Hematopoietic multipotent progenitor cell treated with erythropoietin and hydrocortisone succinate and interleukin-3 and kit ligand, for 17 days (in vitro differentiated cells): Measurements from ENCODE around the gene DNAH11.
"Not testable (repeated sequence)": the region's sequence is repeated elsewhere in the genome, so short reads cannot be mapped to it uniquely, and the experiment has no call there.

Experiments
- DNase-seq: peaks from one replicate; pipeline ENCODE4 v3.0.0-alpha.2; 2015; ENCODE audit warnings: low spot score

Gene DNAH11

DNA sequence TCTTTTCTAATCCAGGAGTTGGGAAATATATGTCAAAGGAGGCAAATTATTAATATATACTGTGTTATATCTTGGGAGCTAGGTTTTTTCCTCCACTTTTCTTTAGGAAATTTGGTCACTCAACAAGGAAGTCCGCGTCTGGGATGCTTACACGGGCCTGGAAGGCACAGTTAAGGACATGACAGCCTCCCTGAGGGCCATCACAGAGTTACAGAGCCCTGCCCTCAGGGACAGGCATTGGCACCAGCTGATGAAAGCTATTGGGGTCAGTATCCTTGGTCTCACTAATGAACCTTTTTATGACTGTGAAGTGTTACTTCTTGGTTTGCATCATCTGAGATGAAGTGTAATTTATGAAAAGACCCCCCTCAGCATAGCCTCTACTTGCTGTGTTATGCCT lies 74.7 kb downstream of the DNAH11 start:
- no peak for DNase-seq

DNA sequence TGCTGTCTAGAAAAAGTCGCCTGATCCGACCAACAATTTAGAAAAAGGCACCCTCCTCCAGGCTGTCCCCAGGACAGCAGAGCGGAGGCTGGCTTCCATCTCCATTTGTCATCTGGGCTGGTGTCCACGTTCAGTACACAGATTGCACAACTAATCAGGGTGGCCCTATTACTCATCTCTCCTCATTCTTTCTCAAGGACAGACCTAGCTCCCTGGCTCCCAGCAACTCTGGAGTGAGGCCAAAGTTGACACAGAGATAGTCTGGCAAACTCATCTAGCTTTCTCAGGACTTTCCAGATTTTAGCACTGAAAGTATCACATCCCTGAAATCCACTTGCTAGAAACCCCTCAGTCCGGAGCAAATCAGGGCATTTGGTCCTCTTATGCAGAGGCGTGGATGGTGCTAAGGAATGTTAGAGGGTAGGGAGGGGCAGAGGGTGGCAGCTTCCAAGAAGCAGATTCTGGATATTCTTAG lies 75.1 kb downstream of the DNAH11 start:
- no peak for DNase-seq

DNA sequence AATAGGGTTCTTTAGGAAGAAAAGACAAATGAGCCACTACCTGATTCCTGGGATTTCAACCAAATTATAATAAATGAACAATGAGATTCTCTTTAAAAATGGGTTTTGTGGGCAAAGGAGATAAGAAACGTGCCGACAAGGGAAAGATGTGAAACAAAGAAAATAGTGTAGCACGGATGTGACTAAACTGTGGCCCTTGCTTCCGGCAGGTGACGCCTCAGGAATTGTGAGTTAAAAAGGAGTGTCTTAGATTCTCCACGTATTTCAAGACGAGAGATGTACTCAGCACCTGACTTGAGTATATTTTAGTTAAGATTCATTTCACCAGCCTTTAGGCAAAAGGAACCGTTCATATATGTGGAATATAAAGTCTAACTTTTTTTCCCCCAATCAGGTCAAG lies 75.9 kb downstream of the DNAH11 start:
- no peak for DNase-seq

DNA sequence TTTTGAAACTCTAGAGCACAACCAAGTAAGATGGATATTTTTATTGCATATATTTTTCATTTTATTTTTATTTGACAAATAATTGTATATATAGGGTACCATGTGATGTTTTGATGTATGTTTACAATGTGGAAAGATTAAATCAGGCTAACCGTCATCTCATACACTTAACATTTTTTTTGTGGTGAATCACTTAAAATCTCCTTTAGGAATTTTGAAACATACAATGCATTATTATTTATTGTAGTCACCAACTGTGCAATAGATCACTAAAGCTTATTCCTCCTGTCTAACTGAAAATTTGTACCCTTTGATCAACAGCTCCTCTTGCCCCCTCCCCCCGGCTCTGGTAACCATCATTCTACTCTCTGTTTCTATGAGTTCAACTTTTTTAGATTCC lies 77.2 kb downstream of the DNAH11 start:
- DNase-seq = no peak

DNA sequence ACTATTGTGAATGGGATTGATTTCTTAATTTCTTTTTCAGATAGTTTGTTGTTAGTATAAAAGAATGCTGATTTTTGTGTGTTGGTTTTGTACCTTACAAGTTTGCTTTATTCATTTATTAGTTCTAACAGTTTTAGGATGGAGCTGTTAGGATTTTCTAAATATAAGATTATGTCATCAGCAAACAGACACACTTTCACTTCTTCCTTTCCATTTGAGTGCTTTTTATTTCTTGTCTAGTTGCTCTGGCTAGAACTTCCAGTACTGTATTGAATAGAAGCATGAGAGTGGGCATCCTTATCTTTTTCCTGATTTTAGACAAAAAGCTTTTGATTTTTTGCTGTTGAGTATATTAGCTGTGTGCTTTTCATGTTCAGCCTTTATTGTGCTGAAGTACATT lies 81.5 kb downstream of the DNAH11 start:
- DNase-seq = no peak

DNA sequence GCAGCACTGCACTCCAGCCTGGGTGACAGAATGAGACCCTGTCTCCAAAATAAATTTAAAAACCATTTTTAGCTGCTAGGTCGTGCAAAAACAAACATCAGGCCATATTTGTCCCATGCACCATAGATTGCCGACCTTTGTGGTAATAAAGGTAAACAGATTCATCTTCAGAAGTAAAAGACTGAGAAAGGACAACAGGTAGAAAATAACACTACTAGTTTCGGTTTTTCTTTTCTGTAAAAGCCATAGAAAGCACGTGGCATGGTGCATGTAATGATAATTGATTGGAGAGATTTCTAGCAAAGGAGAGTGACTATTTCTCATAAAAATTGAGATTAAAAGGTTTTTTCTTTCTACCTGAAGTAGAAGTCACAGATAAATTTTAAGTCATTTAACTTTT lies 93.9 kb downstream of the DNAH11 start:
- no peak for DNase-seq

DNA sequence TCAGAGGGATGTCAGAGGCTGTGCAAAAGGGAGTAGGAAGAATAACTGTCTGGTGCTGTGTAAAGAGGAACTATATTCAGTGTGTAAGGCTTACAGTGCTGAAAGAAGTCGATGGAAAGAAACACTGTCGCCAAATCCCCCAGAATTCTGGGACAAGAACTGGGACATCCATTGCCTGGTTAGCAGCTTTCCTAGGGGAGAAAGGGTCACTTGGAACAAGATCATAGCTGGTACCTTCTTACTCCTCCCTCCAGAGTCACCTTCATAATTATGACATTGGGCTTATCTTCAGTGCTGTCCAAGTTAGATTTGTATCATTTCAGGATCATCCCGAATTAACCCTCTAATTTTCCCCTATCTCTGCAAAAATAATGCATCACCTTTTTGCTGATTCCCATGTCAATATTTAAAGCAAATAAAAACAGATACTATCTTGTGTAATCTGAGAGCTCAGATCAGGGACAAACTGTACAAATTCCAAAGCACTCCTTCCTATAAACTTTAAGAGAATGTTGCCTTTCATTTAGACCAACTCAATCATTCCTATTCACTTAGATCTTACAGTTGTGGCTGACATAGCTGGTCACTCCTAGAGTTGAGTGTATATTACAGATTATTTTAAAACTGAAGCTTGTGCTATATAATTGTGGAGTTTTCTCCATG lies 96.5 kb downstream of the DNAH11 start:
- DNase-seq = no peak

DNA sequence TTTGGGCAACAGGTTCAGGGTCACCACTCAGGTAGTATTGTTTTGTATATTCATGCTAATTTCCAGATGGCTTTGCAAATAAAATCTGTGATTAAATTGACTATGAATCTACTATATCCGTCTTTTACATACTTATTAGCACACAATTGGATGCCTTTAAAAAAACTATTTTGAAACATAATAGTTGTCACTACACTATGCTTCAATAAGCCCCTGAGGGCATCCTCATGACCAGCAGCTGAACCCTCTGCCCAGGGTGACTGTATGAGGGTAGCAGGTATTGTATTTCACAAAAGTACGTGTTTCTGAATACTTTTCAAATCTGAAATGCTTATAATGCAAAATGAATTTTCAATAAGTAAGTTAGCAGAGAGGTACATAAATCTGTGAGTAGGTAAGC lies 97.3 kb downstream of the DNAH11 start:
- DNase-seq = no peak

DNA sequence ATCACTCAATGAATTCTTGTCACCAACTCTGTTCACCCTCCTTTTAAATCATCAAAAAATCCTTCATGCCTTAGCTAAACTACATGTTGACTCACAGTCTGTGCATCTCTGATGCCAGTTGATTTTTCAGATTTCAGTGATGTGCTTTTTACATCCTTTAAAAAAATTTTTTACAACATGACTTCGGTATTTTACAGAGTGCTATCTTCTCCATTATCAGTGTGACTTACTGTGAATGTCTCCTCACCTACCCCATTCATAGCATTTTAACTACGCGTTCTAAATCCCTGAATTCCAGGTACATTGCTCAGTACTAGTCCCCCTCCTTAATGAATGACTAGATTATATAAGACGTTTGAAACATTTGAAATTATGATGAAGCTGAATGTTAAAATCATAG lies 98.7 kb downstream of the DNAH11 start:
- no peak for DNase-seq

DNA sequence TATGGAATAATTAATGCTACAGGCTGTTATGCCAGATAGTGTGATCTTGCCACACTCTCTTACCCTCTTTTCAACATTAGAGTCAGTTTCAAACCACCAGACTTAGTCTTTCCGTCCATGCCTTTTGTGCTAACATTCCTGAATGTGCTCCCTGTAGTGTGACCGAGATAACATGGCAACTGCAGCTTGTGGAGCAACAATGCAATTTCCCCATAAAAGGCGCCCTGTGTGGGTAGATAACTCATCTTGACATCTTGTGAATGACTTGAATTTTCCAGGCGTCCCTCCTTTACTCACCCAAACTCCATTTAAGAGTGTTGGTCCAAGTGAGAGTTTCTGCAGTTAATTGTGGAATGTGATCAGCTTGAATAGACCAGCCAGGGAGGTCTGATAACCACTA lies 99.6 kb downstream of the DNAH11 start:
- DNase-seq = no peak

DNA sequence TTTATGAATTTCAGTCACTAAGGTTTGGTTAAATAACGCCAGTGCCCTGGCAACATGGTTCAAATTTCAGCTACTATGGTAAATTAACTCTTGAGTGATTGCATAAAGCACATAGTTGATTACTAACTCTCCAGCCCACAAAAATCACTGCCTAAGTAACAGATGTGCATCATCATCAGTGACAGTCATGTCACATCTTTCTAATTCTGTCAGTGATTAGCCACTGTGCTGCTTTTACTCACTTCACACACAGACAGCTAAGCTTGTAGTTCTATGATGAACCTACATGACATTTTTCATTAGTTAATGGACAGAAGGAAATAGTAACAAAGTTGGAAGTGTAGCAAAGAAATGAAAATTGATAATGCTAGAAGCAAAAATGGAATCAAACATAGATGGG lies 108.9 kb downstream of the DNAH11 start:
- no peak for DNase-seq

DNA sequence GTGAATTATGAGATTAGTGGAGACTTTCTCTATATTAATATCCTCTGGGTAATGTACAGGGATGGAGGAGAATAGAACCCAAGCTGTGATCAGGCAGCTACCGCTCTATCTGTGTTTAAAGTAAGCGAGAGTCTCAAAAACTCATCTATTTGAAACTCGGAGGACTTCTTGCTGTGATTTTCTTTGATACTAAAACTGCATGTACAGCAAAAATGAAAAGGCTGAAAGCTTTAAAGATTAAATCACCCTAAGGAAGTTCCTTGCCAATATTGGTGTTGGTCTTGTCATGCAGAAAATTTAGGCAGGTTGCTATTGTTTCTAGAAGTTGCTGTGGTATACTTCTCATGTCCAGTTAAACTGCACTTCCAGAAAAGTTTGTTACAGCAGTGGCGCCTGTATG lies 110.8 kb downstream of the DNAH11 start:
- DNase-seq = no peak

DNA sequence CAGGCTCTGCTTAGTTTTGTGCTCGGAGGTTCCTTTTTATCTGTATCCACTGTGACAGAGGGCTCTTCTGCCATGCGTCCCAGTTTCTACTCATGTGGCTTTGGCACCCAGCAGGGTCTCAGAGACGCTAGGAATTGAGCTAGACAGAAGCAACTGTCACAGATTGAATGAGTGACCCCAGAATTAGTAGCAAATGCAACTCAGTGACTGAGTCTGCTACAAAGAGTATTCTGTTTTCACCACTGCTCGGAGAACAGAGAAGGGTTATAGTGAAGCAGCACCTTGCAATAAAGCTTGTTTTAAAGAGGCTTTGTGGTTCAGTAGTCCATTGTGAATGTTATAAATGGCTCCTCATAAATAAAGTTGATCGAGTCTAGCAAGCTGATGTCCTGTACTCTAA lies 113.2 kb downstream of the DNAH11 start:
- DNase-seq = no peak

DNA sequence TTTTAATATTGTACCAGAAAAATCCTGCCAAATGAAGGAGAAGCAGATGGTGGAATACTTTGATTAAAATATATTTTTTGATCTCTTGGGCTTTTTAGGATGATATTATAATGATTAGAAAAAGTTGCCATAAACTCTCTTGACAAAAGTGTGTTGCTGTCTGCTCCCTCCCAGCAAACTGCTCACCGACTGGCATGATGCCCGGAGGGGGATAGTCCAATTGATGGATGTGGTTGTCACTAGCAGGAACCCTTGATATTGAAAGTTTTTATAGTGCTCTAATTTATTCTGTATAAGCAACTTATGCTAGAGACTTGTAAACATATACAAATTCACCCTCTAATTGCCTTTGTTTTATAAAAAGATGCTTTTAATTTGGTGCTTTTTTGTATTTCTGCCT lies 114.0 kb downstream of the DNAH11 start:
- DNase-seq = no peak

DNA sequence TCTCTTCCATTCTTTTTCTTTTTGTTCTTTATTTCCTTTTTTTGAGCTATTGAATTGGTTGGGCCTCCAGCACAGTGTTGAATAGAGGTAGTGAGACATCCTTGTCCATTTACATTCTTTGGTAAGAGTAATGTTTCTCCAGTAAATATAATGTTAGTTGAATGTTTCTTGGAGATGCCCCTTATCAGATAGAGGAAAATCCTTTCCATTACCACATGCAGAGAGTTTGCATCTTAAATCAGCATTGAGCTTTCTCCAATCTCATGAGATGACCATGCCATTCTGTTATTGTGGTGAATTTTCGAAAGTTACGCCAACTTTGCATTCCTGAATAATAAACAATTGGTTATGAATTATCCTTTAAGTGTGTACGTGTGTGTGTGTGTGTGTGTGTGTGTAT lies 127.7 kb downstream of the DNAH11 start:
- no peak for DNase-seq

DNA sequence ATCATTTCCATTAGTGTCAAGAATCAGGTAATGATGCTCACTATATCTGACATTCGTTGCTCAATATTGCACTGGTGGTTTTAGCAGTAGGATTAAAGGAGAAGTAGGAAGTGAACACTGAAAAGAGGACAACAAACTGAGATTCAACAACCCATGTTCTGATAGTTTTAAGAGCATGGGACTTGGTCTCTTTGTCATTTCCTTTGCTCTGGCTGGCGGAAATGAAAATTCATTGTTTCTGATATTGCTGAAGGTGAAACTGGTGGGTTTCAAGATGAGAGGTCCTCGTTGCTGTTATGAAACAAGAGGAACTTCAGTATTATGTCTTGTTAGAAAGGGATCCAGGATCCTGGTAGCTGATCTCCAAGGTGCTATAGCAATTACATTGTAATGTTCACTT lies 129.0 kb downstream of the DNAH11 start:
- DNase-seq = no peak

DNA sequence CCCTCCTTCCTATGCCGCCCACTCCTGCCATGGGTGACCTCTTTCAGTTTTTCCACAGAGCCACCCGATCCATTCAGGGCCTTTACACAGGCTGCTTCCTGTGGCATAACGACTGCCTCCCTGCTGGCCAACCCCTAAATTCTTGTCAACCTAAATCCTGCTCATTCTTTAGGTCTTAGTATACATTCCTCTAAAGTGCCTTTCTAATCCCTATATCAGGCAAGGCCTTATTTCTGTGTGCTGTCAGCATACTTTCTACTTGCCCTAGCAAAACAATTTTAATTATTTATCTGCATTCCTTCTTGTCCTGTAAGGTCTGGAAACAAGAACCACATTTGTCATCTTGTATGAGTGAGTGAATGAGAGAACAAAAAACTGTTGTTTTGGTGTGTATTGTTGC lies 132.4 kb downstream of the DNAH11 start:
- no peak for DNase-seq

DNA sequence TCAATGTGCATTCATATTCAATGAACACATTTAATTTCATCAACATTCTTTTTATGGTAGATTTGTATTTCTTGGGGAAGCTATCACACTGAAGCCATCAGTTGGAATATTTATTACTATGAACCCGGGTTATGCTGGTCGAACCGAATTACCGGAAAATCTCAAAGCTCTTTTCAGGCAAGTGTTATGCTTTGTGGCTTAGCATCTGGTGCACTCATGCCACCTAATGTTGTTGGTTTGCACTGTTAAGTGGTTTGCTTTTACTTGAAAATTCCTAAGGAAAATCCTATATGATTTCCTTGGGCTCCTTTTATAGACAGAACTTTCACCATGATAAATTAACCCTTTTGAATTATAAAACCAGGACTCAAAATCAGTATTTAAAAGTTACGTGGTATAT lies 147.9 kb downstream of the DNAH11 start:
- no peak for DNase-seq

DNA sequence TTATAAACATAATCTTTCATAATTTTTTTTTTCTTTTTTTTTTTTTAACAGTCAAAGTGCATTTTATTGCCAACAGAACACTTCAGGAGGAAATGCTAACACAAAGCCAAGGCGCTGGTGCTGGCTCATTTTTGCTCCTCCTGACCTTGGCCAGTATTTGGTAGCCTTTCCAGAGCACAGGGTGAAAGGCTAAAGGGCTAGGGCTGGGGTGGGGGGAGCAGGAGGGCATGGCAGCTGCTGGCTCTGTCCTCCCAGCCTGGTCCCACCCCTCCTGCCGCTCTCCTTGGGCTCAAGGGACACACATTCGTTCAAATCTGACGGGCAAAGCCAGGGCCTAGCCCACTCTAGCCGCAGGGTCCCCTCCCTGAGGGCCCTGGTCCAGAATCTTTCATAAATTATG lies 148.3 kb downstream of the DNAH11 start:
- not testable (repeated sequence) for DNase-seq

DNA sequence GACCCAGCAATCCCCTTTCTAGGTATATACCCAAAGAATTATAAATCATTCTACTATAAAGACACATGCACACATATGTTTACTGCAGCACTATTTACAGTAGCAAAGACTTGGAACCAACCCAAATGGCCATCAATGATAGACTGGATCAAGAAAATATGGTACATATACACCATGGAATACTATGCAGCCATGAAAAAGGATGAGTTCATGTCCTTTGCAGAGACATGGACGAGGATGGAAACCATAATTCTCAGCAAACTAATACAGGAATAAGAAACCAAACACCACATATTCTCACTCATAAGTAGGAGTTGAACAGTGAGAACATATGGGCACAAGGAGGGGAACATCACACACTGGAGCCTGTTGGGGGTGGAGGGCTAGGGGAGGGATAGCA lies 157.7 kb downstream of the DNAH11 start:
- DNase-seq = not testable (repeated sequence)

DNA sequence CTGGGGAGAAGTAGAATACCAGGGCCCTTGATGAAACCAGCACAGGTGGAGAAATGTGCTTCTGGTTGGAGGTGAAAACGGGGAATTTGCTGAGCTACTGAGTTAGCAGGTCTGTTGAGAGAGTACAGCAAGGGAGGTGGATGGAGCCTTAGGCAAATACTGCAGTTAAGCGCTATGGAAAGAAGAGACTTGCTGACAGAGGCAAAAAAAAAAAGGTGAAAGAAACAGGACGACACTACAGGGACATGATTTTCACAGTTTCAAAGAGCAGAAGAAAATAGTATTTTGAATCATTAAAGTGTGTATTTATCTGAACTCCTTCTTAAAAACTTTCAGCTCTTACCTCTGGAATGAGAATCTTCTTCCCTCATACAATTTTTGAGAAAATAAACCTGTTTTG lies 159.5 kb downstream of the DNAH11 start:
- no peak for DNase-seq

DNA sequence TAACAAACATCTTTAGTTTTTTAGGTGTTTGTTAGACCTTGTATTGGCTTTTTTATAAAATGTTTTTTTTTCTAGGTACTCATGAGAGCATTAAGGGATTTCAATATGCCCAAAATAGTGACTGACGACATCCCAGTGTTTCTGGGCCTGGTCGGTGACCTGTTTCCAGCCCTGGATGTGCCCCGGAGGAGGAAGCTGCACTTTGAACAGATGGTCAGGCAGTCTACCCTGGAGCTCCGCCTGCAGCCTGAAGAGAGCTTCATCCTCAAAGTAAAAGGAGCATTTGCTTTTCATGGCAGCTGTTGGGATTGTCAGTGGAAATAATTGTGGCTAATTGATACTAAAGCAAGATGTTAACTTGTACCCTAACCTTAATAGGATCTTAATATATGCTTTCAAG lies 161.5 kb downstream of the DNAH11 start:
- DNase-seq = no peak

DNA sequence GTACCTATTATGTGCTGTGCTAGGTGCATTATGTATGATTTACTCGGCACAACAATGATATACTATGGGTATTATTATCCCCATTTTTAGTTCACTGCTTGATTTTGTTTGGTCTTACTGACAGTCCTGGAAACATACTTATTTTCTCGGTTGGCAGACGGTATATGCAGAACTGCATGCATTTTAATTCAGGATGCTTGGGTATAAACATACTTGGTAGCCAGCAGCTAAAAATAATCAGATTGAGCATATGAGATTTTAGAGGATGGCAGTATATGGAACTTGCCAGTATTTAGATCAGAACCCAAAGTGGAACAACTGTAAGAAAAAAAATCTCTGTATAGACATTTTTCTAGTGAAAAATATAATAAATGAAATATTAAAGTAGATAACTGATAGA lies 163.3 kb downstream of the DNAH11 start:
- DNase-seq = no peak

DNA sequence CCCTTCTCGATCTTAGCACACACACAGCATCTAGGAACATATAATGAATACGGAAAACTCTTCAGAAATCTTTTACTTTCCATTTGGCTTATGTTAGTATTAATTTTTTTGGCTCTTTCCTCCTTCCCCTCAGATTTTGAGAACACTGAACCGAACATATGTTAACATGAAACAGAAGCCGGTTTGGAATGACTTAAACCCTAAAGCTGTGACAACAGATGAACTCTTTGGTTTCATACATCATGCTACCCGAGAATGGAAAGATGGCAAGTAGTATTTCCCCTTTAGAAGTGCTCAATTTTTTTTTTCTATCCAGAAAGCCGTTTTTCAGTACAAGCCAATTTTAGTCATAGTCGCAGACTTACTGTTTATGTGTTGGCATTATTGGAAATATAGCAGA lies 164.7 kb downstream of the DNAH11 start:
- DNase-seq = no peak

DNA sequence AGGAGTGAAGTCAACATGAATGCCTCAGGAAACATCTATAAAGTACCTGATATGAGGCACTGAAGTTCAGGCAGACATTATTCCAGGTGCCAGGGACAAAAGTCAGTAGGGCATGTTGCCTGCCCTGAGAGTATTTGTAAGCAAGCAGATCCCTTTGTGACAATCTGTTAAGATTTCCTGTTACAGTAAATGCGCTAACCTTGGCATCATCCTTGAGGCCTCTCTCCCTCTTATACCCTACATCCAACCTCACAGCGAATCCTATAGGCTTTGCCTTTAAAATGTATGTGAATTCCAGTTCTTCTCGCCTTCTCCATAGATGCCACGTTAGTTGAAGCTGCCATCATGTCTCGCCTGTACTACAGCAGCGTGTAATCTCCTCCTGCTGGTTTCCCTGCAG lies 165.3 kb downstream of the DNAH11 start:
- DNase-seq = no peak
